SK-N-SH (cell line): ENCODE measurements around the gene BAD. TPM values are rescaled to one million over a fixed set of nuclear protein-coding genes. Genes with fewer than 3 reads are reported as not detected.

Experiments used
- CTCF ChIA-PET: fragments of 300-600, 350-600 bp; formaldehyde crosslinking; extraction: SDS; loops from one replicate; lab custom pipeline; 2021; lab: Yijun Ruan, JAX
- POLR2A ChIA-PET: fragments of 350-600 bp; sonication (Branson Sonifier 250); formaldehyde crosslinking; extraction: SDS; loops from one replicate; lab custom pipeline; 2020; ENCODE audit warnings: antibody characterized with exemption, inconsistent platforms; lab: Yijun Ruan, JAX
- DNase-seq: peaks from one replicate; pipeline ENCODE4 v3.0.0; 2012
- H2AFZ ChIP-seq: fragments of 200-600 bp; sonication (generic); 2 replicates; pipeline ENCODE4 v1.8.1; 2016; ENCODE audit warnings: antibody characterized with exemption, mild to moderate bottlenecking, low read depth
- H3F3A ChIP-seq: fragments of 200-600 bp; sonication (generic); replicated peaks from 2 replicates; pipeline ENCODE3; 2016; ENCODE audit warnings: antibody characterized with exemption, mild to moderate bottlenecking; ENCODE audit not compliant: insufficient read depth
- H3K27ac ChIP-seq, 2 experiments: fragments of 200-500 bp in 1 of 2; fragments of 200-600 bp in 1 of 2; sonication (Bioruptor generic) in 1 of 2; sonication (generic), shearing (Covaris generic) in 1 of 2; 2 replicates each; pipeline versions ENCODE4 v1.5.1 to v1.6.1; 2014 to 2016; ENCODE audit warnings: low read depth in 2 of 2, inconsistent platforms in 1 of 2, low read length in 1 of 2, mild to moderate bottlenecking in 1 of 2, mixed read lengths in 1 of 2
- H3K27me3 ChIP-seq: fragments of 200-600 bp; sonication (generic), shearing (Covaris generic); 2 replicates; pipeline ENCODE4 v1.6.1; 2016; ENCODE audit warnings: mixed run types; ENCODE audit not compliant: insufficient read depth
- H3K36me3 ChIP-seq, 2 experiments: fragments of 200-500 bp in 1 of 2; fragments of 200-600 bp in 1 of 2; sonication (Bioruptor generic) in 1 of 2; sonication (generic) in 1 of 2; replicated peaks in 1 of 2; 2 replicates each; pipeline versions ENCODE3 to v1.5.1; 2014 to 2016; ENCODE audit warnings: low read length in 1 of 2, mild to moderate bottlenecking in 1 of 2; ENCODE audit not compliant: insufficient read depth in 2 of 2, control insufficient read depth in 1 of 2
- H3K4me1 ChIP-seq, 2 experiments: fragments of 200-500 bp in 1 of 2; fragments of 200-600 bp in 1 of 2; sonication (Bioruptor generic) in 1 of 2; sonication (generic), shearing (Covaris generic) in 1 of 2; 2 replicates each; pipeline versions ENCODE4 v1.5.1 to v1.6.1; 2014 to 2016; ENCODE audit warnings: low read depth in 1 of 2, low read length in 1 of 2, mixed run types in 1 of 2; ENCODE audit not compliant: insufficient read depth in 2 of 2, control insufficient read depth in 1 of 2
- H3K4me2 ChIP-seq: fragments of 200-600 bp; sonication (generic), shearing (Covaris generic); 2 replicates; pipeline ENCODE4 v1.6.1; 2017; ENCODE audit warnings: mixed run types
- H3K4me3 ChIP-seq, 2 experiments: fragments of 200-500 bp in 1 of 2; fragments of 200-600 bp in 1 of 2; sonication (Bioruptor generic) in 1 of 2; sonication (generic), shearing (Covaris generic) in 1 of 2; 2 replicates each; pipeline versions ENCODE4 v1.5.1 to v1.8.1; 2014 to 2016; ENCODE audit warnings: low read depth in 2 of 2, inconsistent platforms in 1 of 2, low read length in 1 of 2, mild to moderate bottlenecking in 1 of 2, mixed read lengths in 1 of 2, moderate library complexity in 1 of 2
- H3K79me2 ChIP-seq: fragments of 200-600 bp; sonication (generic); 2 replicates; pipeline ENCODE4 v1.8.1; 2017; ENCODE audit warnings: mild to moderate bottlenecking; ENCODE audit not compliant: insufficient read depth
- H3K9ac ChIP-seq: fragments of 200-600 bp; sonication (generic); 2 replicates; pipeline ENCODE4 v1.6.1; 2017; ENCODE audit warnings: mixed run types
- H3K9me2 ChIP-seq: fragments of 200-600 bp; sonication (generic); 2 replicates; pipeline ENCODE4 v1.6.1; 2017; ENCODE audit warnings: mixed run types
- H3K9me3 ChIP-seq: fragments of 200-600 bp; sonication (generic); 2 replicates; pipeline ENCODE4 v1.6.1; 2017; ENCODE audit warnings: mixed run types, mild to moderate bottlenecking, moderate library complexity
- H4K20me1 ChIP-seq: fragments of 200-600 bp; sonication (generic); 2 replicates; pipeline ENCODE4 v1.6.1; 2017; ENCODE audit warnings: mild to moderate bottlenecking, mixed run types; ENCODE audit not compliant: insufficient read depth
- ELF1 ChIP-seq: IDR thresholded peaks from 2 replicates; pipeline ENCODE4 v1.4.0; 2012
- EP300 ChIP-seq, 2 experiments: IDR thresholded peaks; 2 replicates each; pipeline versions ENCODE4 v1.4.0 to v1.6.1; 2012; ENCODE audit warnings: borderline replicate concordance in 1 of 2, low read depth in 1 of 2, low read length in 1 of 2
- FOSL2 ChIP-seq: IDR thresholded peaks from 2 replicates; pipeline ENCODE4 v1.4.0; 2012; ENCODE audit warnings: low read depth, mild to moderate bottlenecking, moderate library complexity, borderline replicate concordance
- FOXJ3 ChIP-seq: sonication (generic); formaldehyde crosslinking; IDR thresholded peaks from 2 replicates; pipeline ENCODE4 v1.5.1; 2020; ENCODE audit warnings: mild to moderate bottlenecking, missing genetic modification reagents
- GATA2 ChIP-seq: sonication (generic); formaldehyde crosslinking; IDR thresholded peaks from 2 replicates; pipeline ENCODE4 v1.5.0; 2020; ENCODE audit warnings: mild to moderate bottlenecking, missing genetic modification reagents
- MXI1 ChIP-seq: IDR thresholded peaks from 2 replicates; pipeline ENCODE4 v1.6.1; 2012; ENCODE audit warnings: mild to moderate bottlenecking, low read depth, low read length, improper control_type of control experiment
- NRF1 ChIP-seq: IDR thresholded peaks from 2 replicates; pipeline ENCODE4 v1.6.1; 2012; ENCODE audit warnings: low read depth, mild to moderate bottlenecking, low read length
- RCOR1 ChIP-seq: fragments of 150-350 bp; IDR thresholded peaks from 2 replicates; pipeline ENCODE4 v1.6.1; 2017; ENCODE audit warnings: antibody characterized with exemption, low read length
- RXRA ChIP-seq: IDR thresholded peaks from 2 replicates; pipeline ENCODE4 v1.4.0; 2012; ENCODE audit warnings: low read depth, mild to moderate bottlenecking, borderline replicate concordance
- SMC3 ChIP-seq: IDR thresholded peaks from 2 replicates; pipeline ENCODE4 v1.6.1; 2012; ENCODE audit warnings: low read depth, low read length, improper control_type of control experiment
- TEAD4 ChIP-seq: IDR thresholded peaks from 2 replicates; pipeline ENCODE4 v1.4.0; 2012; ENCODE audit warnings: mild to moderate bottlenecking, borderline replicate concordance; ENCODE audit not compliant: insufficient read depth
- USF2 ChIP-seq: fragments of 150-350 bp; IDR thresholded peaks from 2 replicates; pipeline ENCODE4 v1.6.1; 2017; ENCODE audit warnings: antibody characterized with exemption, low read length, low read depth, borderline replicate concordance
- ZBTB33 ChIP-seq: IDR thresholded peaks from 2 replicates; pipeline ENCODE4 v1.4.0; 2012; ENCODE audit warnings: low read depth, borderline replicate concordance
- WGBS: methylation state at CpG from one replicate; pipeline ENCODE4 v1.1.6; 2017; ENCODE audit warnings: low lambda C conversion rate; 5-methylcytosine and 5-hydroxymethylcytosine counted together
- polyA plus RNA-seq, 3 experiments: library from polyadenylated mRNA; depleted of rRNA; stranded (reverse); fragments of >200 nt; gene quantifications; 2 replicates each; pipeline ENCODE4 v1.2.3, GENCODE V29; 2012

BAD gene
- polyA plus RNA-seq, 1 of the 3 experiments (the other 2 are of a cell fraction), result 80.9 TPM

- H3K27ac ChIP-seq, result no peak overlapping the region
- no peak overlapping the region for H3K9ac ChIP-seq
- no peak overlapping the region for H2AFZ ChIP-seq
- H3K4me2 ChIP-seq, result no peak overlapping the region
- CTCF ChIA-PET, result interaction anchor here (5.7 kb wide), 1 partner anchor 9 kb away, joined by 119 read pairs; the partner anchor contains the start of gene PLCB3
- 94% methylated on average over 6 of the region's 6 CpGs for WGBS
- peaks cover 30 to 33% of the 10 kb centered on the region in 2 experiments for H3K36me3 ChIP-seq
- peaks cover 3% of the 10 kb centered on the region for H3F3A ChIP-seq
- H3K79me2 ChIP-seq, result no peaks in the 10 kb centered on the region; the same call in none of the 2 replicates
- H3K4me1 ChIP-seq, result peaks cover 0 to 27% of the 10 kb centered on the region in 2 experiments; a peak in 2 of 4 replicates
- DNase-seq, result no peak
- no peaks in the 10 kb centered on the region for H4K20me1 ChIP-seq
- H3K9me3 ChIP-seq, result no peaks in the 10 kb centered on the region
- TF ChIP-seq MXI1, result no peak
- TF ChIP-seq ZBTB33, result no peak
- no peak for TF ChIP-seq NRF1
- TF ChIP-seq SMC3, result no peak
- TF ChIP-seq USF2, result no peak
- no peak for TF ChIP-seq RXRA
- TF ChIP-seq FOXJ3, result no peak
- no peaks in the 10 kb centered on the region for H3K27me3 ChIP-seq
- POLR2A ChIA-PET, result no interaction called here
- no peaks in the 10 kb centered on the region for H3K9me2 ChIP-seq
- no peak overlapping the region for H3K4me3 ChIP-seq
Observed at GRCh38 chr11:64260147-64260708, 24.2 kb downstream of the BAD start.

- no peaks in the 10 kb centered on the region for H3K27me3 ChIP-seq
- no peak overlapping the region for H3K4me3 ChIP-seq
- ChIA-PET CTCF (no interaction called here), POLR2A (no interaction called here)
- peaks cover 3% of the 10 kb centered on the region for H3F3A ChIP-seq
- no peaks in the 10 kb centered on the region for H4K20me1 ChIP-seq
- H3K9me3 ChIP-seq, result no peaks in the 10 kb centered on the region
- peaks cover 29 to 38% of the 10 kb centered on the region in 2 experiments for H3K36me3 ChIP-seq
- peaks cover 0 to 21% of the 10 kb centered on the region in 2 experiments; a peak in 2 of 4 replicates for H3K4me1 ChIP-seq
- 92% methylated on average over 4 of the region's 4 CpGs for WGBS
- no peak overlapping the region for H3K9ac ChIP-seq
- no peak overlapping the region for H2AFZ ChIP-seq
- DNase-seq, result no peak
- H3K4me2 ChIP-seq, result no peak overlapping the region
- no peaks in the 10 kb centered on the region; the same call in none of the 2 replicates for H3K79me2 ChIP-seq
- no peaks in the 10 kb centered on the region for H3K9me2 ChIP-seq
- H3K27ac ChIP-seq, result no peak overlapping the region
- TF ChIP-seq EP300 (IDR thresholded peaks at IDR 0.05; ENCODE audit: borderline replicate concordance in 1 of 2, low read depth in 1 of 2, low read length in 1 of 2) (no peak), FOXJ3 (no peak), FOSL2 (no peak), GATA2 (CRISPR knock-in tag) (no peak), ELF1 (no peak), MXI1 (no peak), RCOR1 (no peak), TEAD4 (no peak)
- TF ChIP-seq, all 33 proteins: peak for 0
Observed at GRCh38 chr11:64259533-64260067, 24.9 kb downstream of the BAD start.
